Loucy (cell line): Measurements from ENCODE around the gene COA7.

Source experiments
- H2AFZ ChIP-seq: fragments of 200-600 bp; sonication (generic); 2 replicates; pipeline ENCODE4 v1.6.0; 2016; ENCODE audit warnings: antibody characterized with exemption, mild to moderate bottlenecking, low read length, moderate library complexity
- H3F3A ChIP-seq: fragments of 200-600 bp; 2 replicates; pipeline ENCODE4 v1.6.0; 2016; ENCODE audit warnings: antibody characterized with exemption, low read depth, mild to moderate bottlenecking
- H3K27me3 ChIP-seq: fragments of 200-600 bp; sonication (generic); 2 replicates; pipeline ENCODE4 v1.6.1; 2014; ENCODE audit warnings: low read length, mild to moderate bottlenecking; ENCODE audit not compliant: insufficient read depth, poor library complexity, severe bottlenecking
- H3K36me3 ChIP-seq: fragments of 200-600 bp; sonication (generic); 2 replicates; pipeline ENCODE4 v1.6.1; 2016; ENCODE audit warnings: low read length; ENCODE audit not compliant: insufficient read depth
- H3K4me1 ChIP-seq: fragments of 200-600 bp; sonication (generic); 2 replicates; pipeline ENCODE4 v1.5.1; 2014; ENCODE audit warnings: low read length, mild to moderate bottlenecking; ENCODE audit not compliant: insufficient read depth, poor library complexity, severe bottlenecking
- H3K4me2 ChIP-seq: fragments of 200-600 bp; sonication (generic); 2 replicates; pipeline ENCODE4 v1.6.0; 2014; ENCODE audit warnings: antibody characterized with exemption, low read length, low read depth, mild to moderate bottlenecking; ENCODE audit not compliant: poor library complexity, severe bottlenecking
- H3K4me3 ChIP-seq: fragments of 200-600 bp; sonication (generic); 2 replicates; pipeline ENCODE4 v1.5.1; 2014; ENCODE audit warnings: low read length, mild to moderate bottlenecking, mixed read lengths; ENCODE audit not compliant: poor library complexity, severe bottlenecking
- H3K79me2 ChIP-seq: fragments of 200-600 bp; sonication (generic); 2 replicates; pipeline ENCODE4 v1.6.1; 2014; ENCODE audit warnings: low read length; ENCODE audit not compliant: insufficient read depth
- H3K9ac ChIP-seq: fragments of 200-600 bp; sonication (generic); 2 replicates; pipeline ENCODE4 v1.6.0; 2014; ENCODE audit warnings: mild to moderate bottlenecking, low read depth, low read length, moderate library complexity; ENCODE audit not compliant: poor library complexity, severe bottlenecking
- H3K9me2 ChIP-seq: fragments of 200-600 bp; sonication (generic); replicated peaks from 2 replicates; pipeline ENCODE4 v1.6.1; 2016; ENCODE audit warnings: low read depth, low read length, mixed read lengths
- H3K9me3 ChIP-seq: fragments of 200-600 bp; sonication (generic); 2 replicates; pipeline ENCODE4 v1.6.1; 2014; ENCODE audit warnings: mild to moderate bottlenecking, antibody characterized with exemption, low read length, low read depth; ENCODE audit not compliant: insufficient read depth
- H4K20me1 ChIP-seq: fragments of 200-600 bp; sonication (generic); 2 replicates; pipeline ENCODE4 v1.6.0; 2014; ENCODE audit warnings: antibody characterized with exemption, low read length, mild to moderate bottlenecking; ENCODE audit not compliant: insufficient read depth, poor library complexity, severe bottlenecking
- CTCF ChIP-seq: fragments of 200-600 bp; sonication (generic); conservative IDR thresholded peaks from 2 replicates; pipeline ENCODE4 v1.5.1; 2014; ENCODE audit warnings: mild to moderate bottlenecking, antibody characterized with exemption, low read length
- EZH2phosphoT487 ChIP-seq: fragments of 200-600 bp; IDR thresholded peaks from 2 replicates; pipeline ENCODE4 v1.6.1; 2018; ENCODE audit warnings: antibody characterized with exemption, mild to moderate bottlenecking, moderate library complexity, borderline replicate concordance

COA7 gene

GRCh38 chr1:52679048-52679447, 19.1 kb downstream of the COA7 start:
- no peaks in the 10 kb centered on the region for H3K27me3 ChIP-seq
- no peak for TF ChIP-seq CTCF
- no peak for TF ChIP-seq EZH2phosphoT487
- H3K36me3 ChIP-seq = no peaks in the 10 kb centered on the region
- H3K9ac ChIP-seq = no peak overlapping the region
- H2AFZ ChIP-seq = 0 out of 2 replicates have a peak overlapping the region, but pooled peaks have one; percentile 0
- H3K4me2 ChIP-seq = no peak overlapping the region
- no peaks in the 10 kb centered on the region for H4K20me1 ChIP-seq
- H3K9me3 ChIP-seq = no peaks in the 10 kb centered on the region
- no peaks in the 10 kb centered on the region for H3K79me2 ChIP-seq
- H3K9me2 ChIP-seq = no peaks in the 10 kb centered on the region
- peaks cover 26% of the 10 kb centered on the region for H3K4me1 ChIP-seq
- H3K4me3 ChIP-seq = no peak overlapping the region
- H3F3A ChIP-seq = no peaks in the 10 kb centered on the region

- Histone ChIP-seq H3K9me3 (no peaks in the 10 kb centered on the region), H3K4me1 (peaks cover 40% of the 10 kb centered on the region), H3K36me3 (no peaks in the 10 kb centered on the region), H3K79me2 (no peaks in the 10 kb centered on the region), H3K27me3 (no peaks in the 10 kb centered on the region), H4K20me1 (no peaks in the 10 kb centered on the region), H3K9me2 (no peaks in the 10 kb centered on the region), H3K4me3 (no peak overlapping the region), H3K9ac (no peak overlapping the region), H3K4me2 (no peak overlapping the region), H3F3A (no peaks in the 10 kb centered on the region), H2AFZ (no peak overlapping the region)
- TF ChIP-seq EZH2phosphoT487 (no peak), CTCF (no peak)
Measured at GRCh38 chr1:52677076-52677806, 20.9 kb downstream of the COA7 start.

GRCh38 chr1:52676249-52676903, 21.8 kb downstream of the COA7 start:
- H3K9me3 ChIP-seq = no peaks in the 10 kb centered on the region
- H3K4me3 ChIP-seq = no peak overlapping the region
- no peaks in the 10 kb centered on the region for H3K27me3 ChIP-seq
- no peaks in the 10 kb centered on the region for H3K9me2 ChIP-seq
- peaks cover 40% of the 10 kb centered on the region for H3K4me1 ChIP-seq
- H4K20me1 ChIP-seq = no peaks in the 10 kb centered on the region
- H3K9ac ChIP-seq = peak overlapping the region; percentile 62
- H3K4me2 ChIP-seq = no peak overlapping the region
- TF ChIP-seq CTCF (no peak), EZH2phosphoT487 (no peak)
- H3F3A ChIP-seq = no peaks in the 10 kb centered on the region
- no peaks in the 10 kb centered on the region for H3K36me3 ChIP-seq
- H2AFZ ChIP-seq = no peak overlapping the region
- H3K79me2 ChIP-seq = no peaks in the 10 kb centered on the region
